ENCODE results near the gene USP30.
A peak's percentile ranks its signal among the peaks of the same experiment; 100 is the strongest.
"Not testable (repeated sequence)": the region's sequence is repeated elsewhere in the genome, so short reads cannot be mapped to it uniquely, and the experiment has no call there.

Gene USP30

DNA sequence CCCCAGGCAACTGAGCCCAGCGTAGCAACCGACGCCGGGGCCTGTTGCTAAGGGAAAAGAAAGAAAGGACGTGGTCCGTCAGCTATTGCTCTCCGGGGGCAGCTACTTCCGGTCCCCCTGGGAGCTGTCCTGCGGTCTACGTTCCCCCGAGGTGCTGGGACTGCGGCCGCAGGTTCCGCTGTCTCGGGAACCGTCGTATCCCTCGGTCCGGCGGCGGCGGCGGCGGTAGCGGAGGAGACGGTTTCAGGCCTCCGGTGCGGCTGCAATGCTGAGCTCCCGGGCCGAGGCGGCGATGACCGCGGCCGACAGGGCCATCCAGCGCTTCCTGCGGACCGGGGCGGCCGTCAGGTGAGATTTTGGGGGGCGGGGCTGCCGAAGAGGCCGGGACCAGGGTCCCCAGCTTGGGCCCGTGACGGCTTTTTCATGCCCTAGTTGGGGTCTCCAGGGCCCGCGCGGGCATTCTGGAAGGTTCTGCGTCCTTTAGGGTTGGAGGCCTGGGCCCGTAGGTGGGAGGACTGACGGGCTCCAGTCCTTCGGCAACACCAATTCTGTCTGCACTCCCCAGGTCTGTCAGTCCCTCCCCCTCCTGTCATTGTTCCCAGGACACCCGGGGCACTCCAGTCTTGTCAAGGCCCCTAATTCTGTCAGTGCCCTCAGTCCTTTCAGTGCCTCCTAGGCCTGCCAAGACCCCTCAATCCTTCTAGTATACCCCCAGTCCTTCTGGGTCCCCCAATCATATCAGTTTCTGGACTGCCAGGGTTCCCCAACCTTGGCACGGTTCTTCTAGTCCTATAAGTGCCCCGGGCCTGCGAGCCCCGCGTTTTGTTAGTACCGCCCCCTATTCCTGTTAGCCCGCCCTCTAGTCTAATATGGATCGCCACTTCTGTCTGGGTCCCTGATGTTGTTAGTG, at the start of gene USP30:
USP30 (plus strand) TSS at position 163 of the 910 bp plus-strand sequence; CDS start at position 266, 103 bp downstream.
- no peak for TF ChIP-seq GATA1 (IDR thresholded peaks at IDR 0.05; ENCODE audit: low read depth, low read length)
- TF ChIP-seq POLR2A (IDR thresholded peaks at IDR 0.05; ENCODE audit: low read length), result peak; percentile 42
- DNase-seq, result peak; percentile 92 to 94

DNA sequence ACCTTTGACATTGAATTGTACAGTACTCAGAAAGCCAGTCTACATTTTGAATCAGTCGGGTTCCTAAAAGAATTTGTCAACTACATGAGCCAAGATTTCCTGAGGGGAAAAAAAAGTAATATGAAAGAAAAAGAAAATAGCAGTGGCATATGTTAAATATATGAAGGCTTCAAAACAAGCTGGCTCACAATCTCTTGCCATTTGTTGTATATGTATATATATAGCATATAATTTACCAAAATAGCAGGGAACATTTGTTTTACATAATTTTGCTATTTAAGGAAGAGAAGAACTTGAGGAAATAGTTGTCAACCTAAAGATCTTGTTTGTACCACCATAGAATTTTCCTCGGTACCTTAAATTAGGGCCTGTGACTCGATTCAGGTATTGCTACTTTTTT, 48.4 kb upstream of the USP30 start:
- DNase-seq, result no peak
- no peak for TF ChIP-seq POLR2A (IDR thresholded peaks at IDR 0.05; ENCODE audit: low read length)
- no peak for TF ChIP-seq GATA1 (IDR thresholded peaks at IDR 0.05; ENCODE audit: low read depth, low read length)

GRCh38 chr12:109009766-109010165, 42.6 kb upstream of the USP30 start:
- DNase-seq, result no peak
- TF ChIP-seq GATA1 (IDR thresholded peaks at IDR 0.05; ENCODE audit: low read depth, low read length) (no peak), POLR2A (IDR thresholded peaks at IDR 0.05; ENCODE audit: low read length) (no peak)

- no peak for TF ChIP-seq GATA1 (IDR thresholded peaks at IDR 0.05; ENCODE audit: low read depth, low read length)
- no peak for TF ChIP-seq POLR2A (IDR thresholded peaks at IDR 0.05; ENCODE audit: low read length)
- DNase-seq, result no peak
Observed at GRCh38 chr12:109010259-109010658, 42.1 kb upstream of the USP30 start.

DNA sequence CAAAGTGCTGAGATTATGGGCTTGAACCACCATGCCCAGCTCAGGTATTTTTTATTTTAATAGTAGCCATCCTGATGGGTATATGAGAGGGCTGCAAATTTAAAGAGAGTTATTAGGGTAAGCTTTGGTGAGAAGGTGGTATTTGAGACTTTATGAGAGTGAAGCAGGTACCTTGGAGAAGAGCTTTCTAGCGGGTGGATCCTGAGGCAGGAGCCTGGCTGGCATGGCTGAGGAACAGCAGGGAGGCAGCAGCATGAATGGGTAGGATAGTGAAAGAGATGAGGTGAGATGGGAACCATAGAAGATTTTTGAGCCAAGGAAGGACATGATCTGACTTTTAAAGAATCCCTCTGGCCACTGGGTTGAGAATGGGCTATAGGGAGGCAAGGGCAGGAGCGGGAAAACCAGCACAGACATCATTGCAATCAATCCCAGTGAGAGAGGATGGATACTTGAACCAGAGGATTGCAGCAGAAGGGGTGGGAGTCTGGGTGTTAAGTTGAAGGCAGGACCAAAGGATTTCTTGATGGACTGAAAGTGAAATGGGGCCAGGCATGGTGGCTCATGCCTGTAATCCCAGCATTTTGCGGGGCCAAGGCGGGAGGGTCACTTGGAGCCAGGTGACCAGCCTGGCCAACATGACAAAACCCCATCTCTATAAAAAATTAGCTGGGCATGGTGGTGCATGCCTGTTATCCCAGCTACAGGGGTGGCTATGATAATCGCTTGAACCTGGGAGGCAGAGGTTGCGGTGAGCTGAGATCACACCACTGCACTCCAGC, 37.2 kb upstream of the USP30 start:
- TF ChIP-seq POLR2A (IDR thresholded peaks at IDR 0.05; ENCODE audit: low read length) (no peak), GATA1 (IDR thresholded peaks at IDR 0.05; ENCODE audit: low read depth, low read length) (no peak)
- DNase-seq, result no peak

DNA sequence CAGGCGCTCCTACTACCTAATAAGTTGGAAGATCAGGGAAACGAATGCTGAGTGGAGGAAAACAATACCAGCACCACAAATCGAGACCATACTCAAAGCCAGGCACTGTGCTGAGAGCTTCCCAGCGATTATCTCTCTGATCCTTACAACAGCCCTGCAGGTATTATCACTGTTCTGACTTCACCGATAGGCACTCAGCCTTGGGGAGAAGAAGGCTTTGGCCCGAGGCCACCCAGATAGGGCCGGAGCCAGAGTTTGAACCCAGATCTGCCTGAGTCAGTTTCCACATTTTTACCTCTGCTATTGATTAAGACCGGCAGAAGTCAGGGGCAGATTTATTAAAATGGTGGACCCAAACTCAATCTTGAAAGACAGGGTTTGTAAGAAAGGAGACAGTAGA, 36.4 kb upstream of the USP30 start:
- no peak for DNase-seq
- TF ChIP-seq GATA1 (IDR thresholded peaks at IDR 0.05; ENCODE audit: low read depth, low read length) (no peak), POLR2A (IDR thresholded peaks at IDR 0.05; ENCODE audit: low read length) (no peak)

- TF ChIP-seq POLR2A (IDR thresholded peaks at IDR 0.05; ENCODE audit: low read length), result no peak
- TF ChIP-seq GATA1 (IDR thresholded peaks at IDR 0.05; ENCODE audit: low read depth, low read length), result no peak
- DNase-seq, result no peak
Observed at GRCh38 chr12:109016978-109017377, 35.4 kb upstream of the USP30 start.

DNA sequence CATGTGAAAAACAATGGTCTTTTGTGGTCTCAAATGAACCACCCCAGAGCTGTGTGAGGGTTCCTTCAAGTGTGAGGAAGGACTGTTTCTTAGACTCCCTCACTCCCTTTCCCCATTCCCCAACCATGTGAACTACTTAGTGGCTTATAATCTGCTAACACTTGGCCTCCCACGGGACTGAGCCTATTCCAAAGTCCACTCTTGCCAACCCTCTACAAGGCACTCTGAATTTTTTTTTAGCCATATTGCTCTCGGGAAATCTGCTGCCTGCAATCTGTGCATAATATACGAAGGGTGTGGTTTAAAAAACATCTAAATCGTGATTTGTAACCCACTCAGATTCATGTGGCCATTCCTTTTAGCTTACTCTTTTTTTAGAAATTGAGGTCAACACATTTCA, 34.1 kb upstream of the USP30 start:
- no peak for DNase-seq
- TF ChIP-seq POLR2A (IDR thresholded peaks at IDR 0.05; ENCODE audit: low read length), result no peak

DNA sequence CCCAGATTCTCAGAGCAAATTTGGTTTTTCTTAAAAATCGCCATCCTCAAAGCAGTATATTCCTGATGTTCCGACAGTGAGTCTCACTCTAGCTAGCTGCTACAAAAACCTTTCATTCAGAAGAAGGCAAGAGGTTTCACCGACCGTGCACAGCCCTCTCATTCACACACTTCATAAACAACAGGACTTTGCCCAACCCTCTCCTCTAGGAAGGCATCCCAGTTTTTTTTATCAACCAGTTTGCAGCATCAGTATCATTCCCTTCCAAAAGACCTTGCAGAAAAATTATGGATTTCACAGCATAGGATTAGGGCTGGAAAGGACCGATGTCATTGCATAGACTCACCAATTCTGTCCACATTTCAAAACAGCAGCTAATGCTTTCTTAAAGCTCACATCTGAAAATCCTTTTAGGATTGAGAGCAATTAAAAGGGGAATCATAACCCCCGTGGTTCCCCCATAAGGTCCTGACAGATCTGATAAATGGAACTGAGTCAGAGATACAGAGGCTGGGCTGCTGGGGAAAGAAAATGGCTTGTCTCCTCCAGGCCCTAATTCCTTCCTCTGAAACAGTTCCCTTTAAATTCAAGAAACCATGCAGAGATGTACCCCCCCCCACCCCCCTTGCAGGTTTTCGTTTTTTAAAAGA, 32.1 kb upstream of the USP30 start:
- no peak for DNase-seq

DNA sequence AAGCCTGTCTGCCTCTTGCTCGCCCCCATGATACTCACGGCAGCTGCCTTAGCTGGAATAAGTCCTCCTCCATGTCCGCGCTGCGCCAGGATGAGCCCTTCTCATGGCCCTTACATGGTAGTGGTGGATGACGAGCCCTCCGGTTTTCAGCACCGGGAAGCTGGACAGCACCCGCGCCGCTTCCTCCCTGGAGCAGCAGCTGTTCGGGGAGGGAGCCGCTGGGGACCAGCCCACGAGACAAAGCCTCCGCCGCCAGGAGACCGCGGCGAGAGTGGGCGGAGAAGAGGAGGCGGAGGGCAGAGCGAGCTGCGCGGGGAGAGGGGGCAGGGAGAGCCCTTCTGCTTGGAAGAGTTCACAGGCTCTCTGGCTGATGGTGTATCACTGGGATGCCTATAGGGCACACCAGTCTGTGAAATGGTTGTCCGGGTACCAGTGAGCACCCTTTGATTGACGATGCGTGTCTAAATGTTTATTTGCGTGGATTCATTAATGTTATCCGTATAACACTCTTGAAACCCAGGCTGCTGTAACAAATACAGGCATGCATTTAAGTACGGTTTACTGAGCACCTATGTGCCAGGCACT, 31.5 kb upstream of the USP30 start, which contains the start of gene SVOP:
SVOP (minus strand) TSS at position 273 of the 585 bp plus-strand sequence; CDS start at position 73, 200 bp downstream.
- DNase-seq, result peak; percentile 48 to 49
- no peak for TF ChIP-seq GATA1 (IDR thresholded peaks at IDR 0.05; ENCODE audit: low read depth, low read length)
- no peak for TF ChIP-seq POLR2A (IDR thresholded peaks at IDR 0.05; ENCODE audit: low read length)

More for the DNA sequence above, 32.1 kb upstream of the USP30 start:
- TF ChIP-seq POLR2A (IDR thresholded peaks at IDR 0.05; ENCODE audit: low read length), result no peak
- no peak for TF ChIP-seq GATA1 (IDR thresholded peaks at IDR 0.05; ENCODE audit: low read depth, low read length)

DNA sequence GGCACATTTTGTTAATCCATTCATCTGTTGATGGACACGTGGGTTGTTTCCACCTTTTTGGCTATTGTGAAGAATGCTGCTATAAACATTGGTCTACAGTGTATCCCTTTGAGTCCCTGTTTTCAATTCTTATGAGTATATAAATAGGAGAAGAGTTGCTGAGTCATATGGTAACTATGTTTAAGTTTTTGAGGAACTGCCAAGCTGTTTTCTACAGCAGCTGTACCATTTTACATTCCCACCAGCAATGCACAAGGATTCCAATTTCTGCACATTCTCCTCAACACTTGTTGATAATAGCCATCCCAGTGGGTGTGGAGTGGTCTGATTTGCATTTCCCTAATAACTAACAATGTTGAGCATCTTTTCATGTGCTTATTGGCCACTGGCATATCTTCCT, 24.6 kb upstream of the USP30 start:
- DNase-seq, result no peak
- TF ChIP-seq POLR2A (IDR thresholded peaks at IDR 0.05; ENCODE audit: low read length), result no peak
- TF ChIP-seq GATA1 (IDR thresholded peaks at IDR 0.05; ENCODE audit: low read depth, low read length), result no peak

GRCh38 chr12:109028624-109029023, 23.8 kb upstream of the USP30 start:
- DNase-seq, result not testable (repeated sequence)

DNA sequence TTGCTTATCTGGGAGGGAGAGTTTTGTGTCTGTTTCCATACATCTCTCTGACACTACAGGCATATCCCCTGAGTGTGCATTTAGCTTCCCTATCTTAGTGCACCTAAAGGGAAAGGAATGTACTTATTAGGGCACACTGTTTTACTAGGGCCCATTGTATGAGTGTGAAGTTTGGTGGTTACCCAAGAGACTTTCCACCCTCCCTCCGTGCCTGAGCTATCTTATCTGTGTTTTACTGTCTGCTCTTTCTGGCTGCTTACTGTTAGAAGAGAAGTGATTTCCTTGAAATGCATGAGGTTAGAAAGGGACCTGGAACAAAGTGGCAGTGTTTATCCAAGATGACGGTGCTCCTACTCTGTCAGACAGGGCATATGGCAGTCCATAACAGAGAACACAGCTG, 23.0 kb upstream of the USP30 start:
- no peak for TF ChIP-seq GATA1 (IDR thresholded peaks at IDR 0.05; ENCODE audit: low read depth, low read length)
- TF ChIP-seq POLR2A (IDR thresholded peaks at IDR 0.05; ENCODE audit: low read length), result no peak

More for the DNA sequence above, 23.0 kb upstream of the USP30 start:
- no peak for DNase-seq
